CD14-positive monocyte (primary cell): ENCODE data around the gene PVALEF. TPM values are rescaled to one million over a fixed set of nuclear protein-coding genes. Genes with fewer than 3 reads are reported as not detected.

Source experiments
- DNase-seq, 3 donors: peaks; one replicate each; pipeline ENCODE4 v3.0.0-alpha.2; 2011 to 2022
- H2AFZ ChIP-seq: 2 replicates; pipeline ENCODE4 v1.6.0; 2012; ENCODE audit warnings: mild to moderate bottlenecking, low read depth, low read length, inconsistent platforms; ENCODE audit not compliant: insufficient read depth, poor library complexity, severe bottlenecking
- H3K27ac ChIP-seq, 2 donors: 1 replicate in 1 of 2; 2 replicates in 1 of 2; pipeline ENCODE4 v1.5.1; 2012 to 2013; ENCODE audit warnings: low read length in 2 of 2, control low read depth in 1 of 2, inconsistent platforms in 1 of 2, low read depth in 1 of 2, mild to moderate bottlenecking in 1 of 2
- H3K27me3 ChIP-seq, 2 donors: one replicate each; pipeline versions ENCODE4 v1.6.0 to v1.6.1; 2011 to 2013; ENCODE audit warnings: low read length in 2 of 2; ENCODE audit not compliant: control insufficient read depth in 2 of 2, insufficient read depth in 2 of 2
- H3K36me3 ChIP-seq, 2 donors: replicated peaks in 1 of 2; 1 replicate in 1 of 2; 2 replicates in 1 of 2; pipeline versions ENCODE4 v1.5.1 to v1.6.1; 2012 to 2013; ENCODE audit warnings: low read length in 2 of 2, control low read depth in 1 of 2, inconsistent platforms in 1 of 2, mild to moderate bottlenecking in 1 of 2; ENCODE audit not compliant: insufficient read depth in 2 of 2, control insufficient read depth in 1 of 2
- H3K4me1 ChIP-seq, 2 donors: 1 replicate in 1 of 2; 2 replicates in 1 of 2; pipeline versions ENCODE4 v1.5.1 to v1.6.1; 2012 to 2013; ENCODE audit warnings: low read length in 2 of 2, control low read depth in 1 of 2, inconsistent platforms in 1 of 2, mild to moderate bottlenecking in 1 of 2, moderate library complexity in 1 of 2; ENCODE audit not compliant: insufficient read depth in 2 of 2, control insufficient read depth in 1 of 2
- H3K4me2 ChIP-seq: replicated peaks from 2 replicates; pipeline ENCODE3; 2012; ENCODE audit warnings: low read length, moderate library complexity, mild to moderate bottlenecking; ENCODE audit not compliant: poor library complexity, severe bottlenecking; ENCODE audit errors: extremely low read depth
- H3K4me3 ChIP-seq, 3 experiments: fragments of 200-600 bp in 1 of 3; sonication (generic) in 1 of 3; replicated peaks in 1 of 3; 1 replicate in 2 of 3; 2 replicates in 1 of 3; pipeline ENCODE4 v1.5.1; 2011 to 2013; ENCODE audit warnings: low read length in 3 of 3, mild to moderate bottlenecking in 3 of 3, control low read depth in 2 of 3, low read depth in 2 of 3, inconsistent platforms in 1 of 3, moderate library complexity in 1 of 3
- H3K79me2 ChIP-seq: 2 replicates; pipeline ENCODE4 v1.6.0; 2012; ENCODE audit warnings: mild to moderate bottlenecking, control low read depth, inconsistent platforms, low read length, moderate library complexity; ENCODE audit not compliant: insufficient read depth
- H3K9ac ChIP-seq: 2 replicates; pipeline ENCODE4 v1.6.0; 2017; ENCODE audit warnings: low read length, mild to moderate bottlenecking; ENCODE audit not compliant: insufficient read depth, poor library complexity, severe bottlenecking
- H3K9me3 ChIP-seq, 2 donors: replicated peaks in 1 of 2; 1 replicate in 1 of 2; 2 replicates in 1 of 2; pipeline versions ENCODE4 v1.5.1 to v1.6.1; 2012 to 2013; ENCODE audit warnings: low read length in 2 of 2, control low read depth in 1 of 2; ENCODE audit not compliant: control insufficient read depth in 1 of 2, insufficient read depth in 1 of 2
- H4K20me1 ChIP-seq: 2 replicates; pipeline ENCODE4 v1.6.0; 2012; ENCODE audit warnings: mild to moderate bottlenecking, low read length, control low read depth, moderate library complexity; ENCODE audit not compliant: insufficient read depth
- H3K27ac Mint-ChIP-seq, 7 donors: one replicate each; pipeline ENCODE4 v1.8.0; 2020; ENCODE audit warnings: mild to moderate bottlenecking in 7 of 7, mixed read lengths in 7 of 7, moderate library complexity in 6 of 7, inconsistent platforms in 2 of 7
- H3K27me3 Mint-ChIP-seq, 3 donors: one replicate each; pipeline ENCODE4 v1.8.0; 2021 to 2022; ENCODE audit warnings: low read depth in 3 of 3, mild to moderate bottlenecking in 3 of 3, mixed read lengths in 3 of 3, moderate library complexity in 3 of 3, inconsistent platforms in 1 of 3
- H3K36me3 Mint-ChIP-seq, 2 donors: one replicate each; pipeline ENCODE4 v1.8.0; 2020; ENCODE audit warnings: mixed read lengths in 2 of 2, inconsistent platforms in 1 of 2, mild to moderate bottlenecking in 1 of 2
- H3K4me1 Mint-ChIP-seq: one replicate; pipeline ENCODE4 v1.8.0; 2020; ENCODE audit warnings: mild to moderate bottlenecking, mixed read lengths
- H3K4me3 Mint-ChIP-seq, 2 donors: one replicate each; pipeline ENCODE4 v1.8.0; 2020; ENCODE audit warnings: mild to moderate bottlenecking in 2 of 2, mixed read lengths in 2 of 2, moderate library complexity in 1 of 2
- H3K9me3 Mint-ChIP-seq, 7 donors: one replicate each; pipeline ENCODE4 v1.8.0; 2020 to 2022; ENCODE audit warnings: mixed read lengths in 7 of 7, mild to moderate bottlenecking in 6 of 7, moderate library complexity in 6 of 7, inconsistent platforms in 2 of 7
- WGBS: methylation state at CpG from one replicate; pipeline ENCODE4 v1.1.5; 2013; ENCODE audit warnings: missing lambda C conversion rate; ENCODE audit not compliant: insufficient coverage; 5-methylcytosine and 5-hydroxymethylcytosine counted together
- intact Hi-C, 2 donors: fragments of 100-400 bp; cut with micrococcal nuclease; formaldehyde crosslinking; loops; one replicate each; pipeline versions ENCODE4 v1.15.0 to v1.15.1; 2023
- polyA plus RNA-seq, 3 donors: library from polyadenylated mRNA; depleted of rRNA in 1 of 3; unstranded in 2 of 3; stranded (reverse) in 1 of 3; fragments of 300-500 nt in 2 of 3; fragments of >200 nt in 1 of 3; fragmentation: Illumina TruSeq in 2 of 3; gene quantifications; 1 replicate in 2 of 3; 2 replicates in 1 of 3; pipeline ENCODE4 v1.2.3, GENCODE V29; 2012 to 2021
- TF ChIP-seq, protein P1 (sequence below): fragments of 200-600 bp; IDR thresholded peaks from one replicate; pipeline ENCODE4 v1.8.0; 2022; ENCODE audit warnings: antibody characterized with exemption, mild to moderate bottlenecking

Gene PVALEF
- polyA plus RNA-seq, 3 donors, result not detected

DNA sequence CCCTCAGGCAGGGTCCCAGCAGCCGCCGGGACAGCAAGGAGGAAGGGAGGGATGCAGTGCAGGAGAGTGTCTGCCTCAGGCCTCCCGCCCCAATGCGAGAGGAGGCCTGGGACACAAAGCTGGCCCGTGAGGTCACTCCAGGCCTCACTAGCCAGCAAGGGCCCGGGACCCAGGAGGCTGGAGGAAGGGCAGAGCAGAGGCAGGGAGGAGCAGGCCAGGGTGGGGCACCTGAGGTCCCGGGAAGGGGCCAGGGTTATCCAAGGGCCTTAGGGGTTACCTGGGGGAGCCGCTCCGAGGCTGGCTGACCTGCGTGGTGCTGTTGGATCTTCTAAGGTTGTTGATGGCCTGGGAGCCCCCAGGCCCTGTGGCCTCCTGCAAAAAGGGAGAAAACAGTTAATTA lies 43.3 kb downstream of the PVALEF start:
- Mint-ChIP-seq H3K27me3 (peaks cover 2 to 5% (median 2%) of the 10 kb centered on the region in 3 donors), H3K4me3 (no peak overlapping the region), H3K9me3 (peaks cover 0 to 2% (median 0%) of the 10 kb centered on the region in 7 donors), H3K4me1 (peaks cover 7% of the 10 kb centered on the region), H3K27ac (peak overlapping the region in 1 of 7 donors; percentile 36), H3K36me3 (peaks cover 14 to 19% of the 10 kb centered on the region in 2 donors)
- peaks cover 0 to 2% of the 10 kb centered on the region in 2 donors for H3K4me1 ChIP-seq
- no peak overlapping the region for H2AFZ ChIP-seq
- H3K4me2 ChIP-seq, result no peak overlapping the region
- H3K9me3 ChIP-seq, result no peaks in the 10 kb centered on the region
- no peak overlapping the region for H3K9ac ChIP-seq
- H3K27me3 ChIP-seq, result no peaks in the 10 kb centered on the region
- no peaks in the 10 kb centered on the region for H3K36me3 ChIP-seq
- intact Hi-C loops, result no loop called here
- no peaks in the 10 kb centered on the region for H4K20me1 ChIP-seq
- 96% methylated on average over 10 of the region's 10 CpGs for WGBS
- no peaks in the 10 kb centered on the region for H3K79me2 ChIP-seq
- TF ChIP-seq, protein P1, sequence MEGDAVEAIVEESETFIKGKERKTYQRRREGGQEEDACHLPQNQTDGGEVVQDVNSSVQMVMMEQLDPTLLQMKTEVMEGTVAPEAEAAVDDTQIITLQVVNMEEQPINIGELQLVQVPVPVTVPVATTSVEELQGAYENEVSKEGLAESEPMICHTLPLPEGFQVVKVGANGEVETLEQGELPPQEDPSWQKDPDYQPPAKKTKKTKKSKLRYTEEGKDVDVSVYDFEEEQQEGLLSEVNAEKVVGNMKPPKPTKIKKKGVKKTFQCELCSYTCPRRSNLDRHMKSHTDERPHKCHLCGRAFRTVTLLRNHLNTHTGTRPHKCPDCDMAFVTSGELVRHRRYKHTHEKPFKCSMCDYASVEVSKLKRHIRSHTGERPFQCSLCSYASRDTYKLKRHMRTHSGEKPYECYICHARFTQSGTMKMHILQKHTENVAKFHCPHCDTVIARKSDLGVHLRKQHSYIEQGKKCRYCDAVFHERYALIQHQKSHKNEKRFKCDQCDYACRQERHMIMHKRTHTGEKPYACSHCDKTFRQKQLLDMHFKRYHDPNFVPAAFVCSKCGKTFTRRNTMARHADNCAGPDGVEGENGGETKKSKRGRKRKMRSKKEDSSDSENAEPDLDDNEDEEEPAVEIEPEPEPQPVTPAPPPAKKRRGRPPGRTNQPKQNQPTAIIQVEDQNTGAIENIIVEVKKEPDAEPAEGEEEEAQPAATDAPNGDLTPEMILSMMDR, result no peak
- no peak for DNase-seq
- H3K27ac ChIP-seq, result no peak overlapping the region
- H3K4me3 ChIP-seq, result no peak overlapping the region

DNA sequence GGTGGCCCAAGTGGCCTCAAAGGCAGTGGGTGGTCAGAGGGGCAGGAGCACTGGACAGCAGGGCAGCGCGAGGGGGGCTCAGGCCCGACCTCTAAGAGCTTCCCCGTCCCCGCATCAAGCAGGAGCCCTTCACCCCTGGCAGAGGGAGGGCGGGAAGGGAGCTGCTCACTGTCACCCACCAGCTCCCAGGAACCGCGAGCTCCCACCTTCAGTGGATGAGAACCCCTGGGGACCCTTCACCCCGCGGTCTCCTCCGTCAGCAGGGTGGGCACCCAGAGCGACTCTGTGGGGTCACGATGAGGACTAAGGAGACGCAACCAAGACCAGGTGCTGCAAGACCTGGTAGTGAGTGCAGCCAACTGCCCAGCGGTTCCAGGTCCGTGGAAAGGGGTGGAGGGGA lies 43.8 kb downstream of the PVALEF start:
- H3K4me2 ChIP-seq, result no peak overlapping the region
- 96% methylated on average over 12 of the region's 16 CpGs for WGBS
- H3K27ac ChIP-seq, result no peak overlapping the region
- peaks cover 11 to 21% of the 10 kb centered on the region in 2 donors for H3K36me3 Mint-ChIP-seq
- H3K27me3 ChIP-seq, result no peaks in the 10 kb centered on the region
- intact Hi-C loops, result no loop called here
- H2AFZ ChIP-seq, result no peak overlapping the region
- H3K9me3 Mint-ChIP-seq, result peaks cover 0 to 2% (median 0%) of the 10 kb centered on the region in 7 donors
- peaks cover 7% of the 10 kb centered on the region for H3K4me1 Mint-ChIP-seq
- no peak for DNase-seq
- no peak overlapping the region for H3K4me3 ChIP-seq
- H3K9ac ChIP-seq, result no peak overlapping the region
- no peak overlapping the region for H3K4me3 Mint-ChIP-seq
- no peaks in the 10 kb centered on the region for H3K79me2 ChIP-seq
- H3K27ac Mint-ChIP-seq, result peak overlapping the region in 1 of 7 donors; percentile 36
- peaks cover 0 to 2% of the 10 kb centered on the region in 2 donors for H3K4me1 ChIP-seq
- no peaks in the 10 kb centered on the region for H3K9me3 ChIP-seq
- H3K36me3 ChIP-seq, result no peaks in the 10 kb centered on the region
- TF ChIP-seq, protein P1, result no peak
- peaks cover 2 to 5% (median 2%) of the 10 kb centered on the region in 3 donors for H3K27me3 Mint-ChIP-seq
- no peaks in the 10 kb centered on the region for H4K20me1 ChIP-seq
